ENCODE results near the gene AMN.

The AMN gene

DNA sequence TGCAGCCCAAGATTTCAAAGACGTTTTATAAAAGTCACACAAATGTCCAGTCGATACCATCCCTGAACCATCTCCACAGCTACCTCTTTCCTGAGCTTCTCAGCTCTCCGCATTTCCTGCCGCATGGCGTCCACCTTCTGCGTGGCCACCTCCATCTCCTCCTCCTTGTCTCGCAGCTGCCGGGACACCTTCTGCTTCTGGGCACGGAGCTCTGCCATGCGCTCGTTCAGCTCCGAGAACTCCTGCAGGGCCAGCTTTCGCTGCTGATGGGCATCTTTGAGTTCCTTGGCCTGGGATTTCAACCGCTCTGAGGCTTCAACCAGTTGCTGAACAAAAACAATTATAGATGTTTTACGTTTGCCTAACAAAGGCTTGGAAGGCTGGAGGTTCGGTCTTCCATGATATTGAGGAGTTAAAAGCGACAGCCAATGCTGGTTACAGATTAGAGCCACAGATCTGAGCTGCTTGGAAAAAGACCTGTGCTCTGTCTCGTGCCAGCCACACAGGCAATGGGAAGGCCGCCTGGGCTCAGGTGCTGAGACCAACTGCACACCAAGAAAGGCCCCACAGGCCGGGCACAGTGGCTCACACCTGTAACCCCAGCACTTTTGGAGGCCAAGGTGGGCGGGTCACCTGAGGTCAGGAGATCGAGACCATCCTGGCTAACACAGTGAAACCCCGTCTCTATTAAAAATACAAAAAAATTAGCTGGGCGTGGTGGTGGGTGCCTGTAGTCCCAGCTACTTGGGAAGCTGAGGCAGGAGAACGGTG is 49.6 kb downstream of the AMN start:
- H3K27ac ChIP-seq = no peak overlapping the region
- intact Hi-C loops (cut with DNase I; ENCODE audit: low total_unique reads) = no loop called here
- DNase-seq = no peak
- no peaks in the 10 kb centered on the region for H3K27me3 ChIP-seq
- H3K4me3 ChIP-seq = no peak overlapping the region
- TF ChIP-seq CTCF (IDR thresholded peaks at IDR 0.05) = no peak
- H3K9me3 ChIP-seq = no peaks in the 10 kb centered on the region
- H3K36me3 ChIP-seq = peaks cover 91 to 98% (median 97%) of the 10 kb centered on the region in 3 donors
- no peaks in the 10 kb centered on the region for H3K4me1 ChIP-seq

- Histone ChIP-seq H3K27ac (no peak overlapping the region), H3K36me3 (peaks cover 86 to 98% (median 96%) of the 10 kb centered on the region in 3 donors), H3K27me3 (no peaks in the 10 kb centered on the region), H3K9me3 (no peaks in the 10 kb centered on the region), H3K4me3 (no peak overlapping the region), H3K4me1 (no peaks in the 10 kb centered on the region)
- intact Hi-C loops (cut with DNase I; ENCODE audit: low total_unique reads) = no loop called here
- no peak for TF ChIP-seq CTCF (IDR thresholded peaks at IDR 0.05)
- no peak for DNase-seq
Measured at GRCh38 chr14:102973706-102974285, 51.3 kb downstream of the AMN start.

DNA sequence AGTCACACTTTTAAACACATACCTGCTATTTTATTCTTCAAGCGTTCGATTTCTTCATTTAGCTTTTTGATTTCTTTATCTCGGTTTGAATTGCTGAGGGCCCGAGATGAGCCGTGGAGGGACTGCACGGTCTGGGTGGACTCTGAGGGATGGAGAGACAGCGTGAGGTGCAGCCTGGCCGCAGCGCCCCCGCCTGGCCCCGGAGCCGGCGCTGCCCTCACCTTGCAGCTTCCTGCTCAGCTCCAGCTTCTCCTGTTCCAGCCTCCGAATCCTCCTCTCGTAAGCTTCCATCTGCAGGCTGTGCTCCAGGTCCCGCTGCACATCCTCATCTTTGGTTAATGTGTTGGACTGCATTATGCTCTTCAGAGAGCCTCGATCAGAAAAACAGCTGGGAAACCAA is 53.2 kb downstream of the AMN start:
- Histone ChIP-seq H3K27ac (no peak overlapping the region), H3K4me3 (no peak overlapping the region), H3K27me3 (no peaks in the 10 kb centered on the region), H3K36me3 (peaks cover 84 to 98% (median 94%) of the 10 kb centered on the region in 3 donors), H3K9me3 (no peaks in the 10 kb centered on the region), H3K4me1 (no peaks in the 10 kb centered on the region)
- no peak for DNase-seq
- intact Hi-C loops (cut with DNase I; ENCODE audit: low total_unique reads) = no loop called here
- TF ChIP-seq CTCF (IDR thresholded peaks at IDR 0.05) = no peak

GRCh38 chr14:102977475-102977874 is 55.0 kb downstream of the AMN start:
- TF ChIP-seq CTCF (IDR thresholded peaks at IDR 0.05) = no peak
- DNase-seq = no peak
- H3K9me3 ChIP-seq = no peaks in the 10 kb centered on the region
- intact Hi-C loops (cut with DNase I; ENCODE audit: low total_unique reads) = no loop called here
- H3K36me3 ChIP-seq = peaks cover 86 to 99% (median 95%) of the 10 kb centered on the region in 3 donors
- no peaks in the 10 kb centered on the region for H3K4me1 ChIP-seq
- no peak overlapping the region for H3K4me3 ChIP-seq
- no peaks in the 10 kb centered on the region for H3K27me3 ChIP-seq
- H3K27ac ChIP-seq = no peak overlapping the region

- H3K27me3 ChIP-seq = no peaks in the 10 kb centered on the region
- DNase-seq = no peak
- H3K36me3 ChIP-seq = peaks cover 80 to 100% (median 96%) of the 10 kb centered on the region in 3 donors
- no peaks in the 10 kb centered on the region for H3K4me1 ChIP-seq
- TF ChIP-seq CTCF (IDR thresholded peaks at IDR 0.05) = no peak
- H3K9me3 ChIP-seq = no peaks in the 10 kb centered on the region
- intact Hi-C loops (cut with DNase I; ENCODE audit: low total_unique reads) = no loop called here
- no peak overlapping the region for H3K4me3 ChIP-seq
- no peak overlapping the region for H3K27ac ChIP-seq
Measured at GRCh38 chr14:102979406-102979805, 56.9 kb downstream of the AMN start.

Data from tibial artery (tissue), 4 donors.